CD4-positive, alpha-beta T cell treated with Interleukin-6 at 100 ng/mL for 8 hours (primary cell): ENCODE results near the gene VANGL2.

Experiments used
- DNase-seq: peaks from one replicate; pipeline ENCODE4 v3.0.0-alpha.2; 2020; ENCODE audit warnings: mixed read lengths, low spot score

The VANGL2 gene

GRCh38 chr1:160406131-160406968 lies 6.0 kb downstream of the VANGL2 start:
- no peak for DNase-seq

GRCh38 chr1:160407839-160408801 lies 7.8 kb downstream of the VANGL2 start:
- no peak for DNase-seq

- DNase-seq = no peak
These were observed 8.5 kb downstream of the VANGL2 start for GRCh38 chr1:160408864-160409263.

- no peak for DNase-seq
These were observed 9.1 kb downstream of the VANGL2 start for GRCh38 chr1:160409486-160409885.

GRCh38 chr1:160410406-160411005 lies 10.1 kb downstream of the VANGL2 start:
- no peak for DNase-seq

GRCh38 chr1:160411271-160412027 lies 11.1 kb downstream of the VANGL2 start:
- no peak for DNase-seq

- no peak for DNase-seq
These were observed 11.6 kb downstream of the VANGL2 start for GRCh38 chr1:160412028-160412362.

- no peak for DNase-seq
These were observed 13.4 kb downstream of the VANGL2 start for GRCh38 chr1:160413716-160414115.

GRCh38 chr1:160414881-160415280 lies 14.5 kb downstream of the VANGL2 start:
- DNase-seq = no peak

GRCh38 chr1:160415696-160416290 lies 15.4 kb downstream of the VANGL2 start:
- no peak for DNase-seq

- DNase-seq = no peak
These were observed 16.0 kb downstream of the VANGL2 start for GRCh38 chr1:160416369-160416768.

GRCh38 chr1:160418483-160418882 lies 18.1 kb downstream of the VANGL2 start:
- no peak for DNase-seq

GRCh38 chr1:160419150-160419837 lies 18.9 kb downstream of the VANGL2 start:
- DNase-seq = no peak

GRCh38 chr1:160419838-160420169 lies 19.4 kb downstream of the VANGL2 start:
- no peak for DNase-seq

GRCh38 chr1:160420881-160421842 lies 20.8 kb downstream of the VANGL2 start:
- DNase-seq = no peak

- DNase-seq = no peak
These were observed 21.5 kb downstream of the VANGL2 start for GRCh38 chr1:160421881-160422280.

- no peak for DNase-seq
These were observed 23.6 kb downstream of the VANGL2 start for GRCh38 chr1:160423966-160424365.

- DNase-seq = no peak
These were observed 25.5 kb downstream of the VANGL2 start for GRCh38 chr1:160425847-160426246.

- no peak for DNase-seq
These were observed 27.3 kb downstream of the VANGL2 start for GRCh38 chr1:160427625-160428024.

GRCh38 chr1:160428053-160428452 lies 27.7 kb downstream of the VANGL2 start:
- DNase-seq = no peak
